ENCODE measurements around the gene NRP2. TPM values are rescaled to one million over a fixed set of nuclear protein-coding genes. Genes with fewer than 3 reads are reported as not detected.

Gene NRP2
- total RNA-seq, 4 donors from 2014 or later, result 41.1 to 119 (median 52.4) TPM

DNA sequence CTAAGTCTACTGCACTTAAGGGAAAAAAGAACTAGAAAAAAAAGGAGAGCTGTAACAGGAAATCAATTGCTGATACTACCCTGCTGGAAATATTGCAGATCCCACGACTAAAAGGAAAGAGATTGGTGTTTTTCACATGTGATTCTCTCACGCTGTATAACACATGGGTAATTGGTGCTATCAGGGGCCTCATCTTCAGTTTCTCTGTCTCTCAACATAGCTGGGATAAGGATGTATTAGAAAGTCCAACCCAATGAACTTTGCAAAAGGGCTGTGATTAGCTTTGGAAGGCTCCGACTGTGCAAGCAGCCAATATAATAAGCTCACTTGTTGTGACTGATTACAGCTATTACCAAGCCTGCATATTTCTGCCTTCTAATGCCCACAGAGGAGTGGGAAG lies 133.4 kb downstream of the NRP2 start:
- ATAC-seq (ENCODE audit: low FRiP score), result no peak
- DNase-seq (ENCODE audit: low spot score), result no peak
- TF ChIP-seq CTCF (IDR thresholded peaks at IDR 0.05), result no peak

- ATAC-seq (ENCODE audit: low FRiP score), result no peak
- TF ChIP-seq CTCF (IDR thresholded peaks at IDR 0.05), result no peak
- no peak for DNase-seq (ENCODE audit: low spot score)
Observed at GRCh38 chr2:205816268-205816667, 134.0 kb downstream of the NRP2 start.

GRCh38 chr2:205822579-205822978 lies 140.3 kb downstream of the NRP2 start:
- ATAC-seq (ENCODE audit: low FRiP score), result no peak
- DNase-seq (ENCODE audit: low spot score), result no peak
- TF ChIP-seq CTCF (IDR thresholded peaks at IDR 0.05), result no peak

DNA sequence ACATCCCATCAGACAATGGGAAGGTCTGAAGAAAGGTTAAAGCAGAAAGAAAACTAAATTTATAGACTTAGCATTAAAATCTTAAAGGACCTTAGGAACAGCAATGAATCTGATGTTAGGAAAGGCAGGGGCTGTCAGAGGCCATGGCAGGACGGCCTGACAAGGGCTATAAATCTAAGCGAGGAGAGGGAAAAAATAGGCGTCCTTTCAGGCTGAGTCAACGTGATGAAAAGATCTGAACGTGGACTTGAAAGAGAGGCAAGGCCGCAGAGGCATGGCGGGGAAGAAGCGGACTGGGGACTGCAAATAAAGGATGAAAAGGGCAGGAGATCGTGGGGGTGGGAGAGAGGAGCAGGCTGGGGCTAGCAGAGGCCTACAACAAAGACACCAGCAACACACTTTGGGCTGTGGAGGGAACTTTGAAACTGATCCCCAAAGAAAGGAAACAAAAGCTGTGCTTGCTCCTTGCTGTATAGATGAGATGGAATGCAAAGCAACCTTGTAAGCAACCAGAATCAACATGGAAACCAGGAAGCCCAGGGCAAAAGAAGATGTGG lies 145.6 kb downstream of the NRP2 start:
- no peak for TF ChIP-seq CTCF (IDR thresholded peaks at IDR 0.05)
- ATAC-seq (ENCODE audit: low FRiP score) (no peak), DNase-seq (ENCODE audit: low spot score) (no peak)

- DNase-seq (ENCODE audit: low spot score) (no peak), ATAC-seq (ENCODE audit: low FRiP score) (no peak)
- TF ChIP-seq CTCF (IDR thresholded peaks at IDR 0.05), result no peak
Observed at GRCh38 chr2:205833864-205834263, 151.6 kb downstream of the NRP2 start.

- ATAC-seq (ENCODE audit: low FRiP score) (no peak), DNase-seq (ENCODE audit: low spot score) (no peak)
- no peak for TF ChIP-seq CTCF (IDR thresholded peaks at IDR 0.05)
Observed at GRCh38 chr2:205834796-205835195, 152.5 kb downstream of the NRP2 start.

- DNase-seq (ENCODE audit: low spot score) (no peak), ATAC-seq (ENCODE audit: low FRiP score) (no peak)
- TF ChIP-seq CTCF (IDR thresholded peaks at IDR 0.05), result no peak
Observed at GRCh38 chr2:205835251-205835791, 153.0 kb downstream of the NRP2 start.

Measured in omental fat pad (tissue), 4 donors.